COR-L47 (cell line): ENCODE results near the gene SPACA1.
"Not testable (repeated sequence)": the region's sequence is repeated elsewhere in the genome, so short reads cannot be mapped to it uniquely, and the experiment has no call there.

Source experiments
- DNase-seq: peaks from one replicate; lab custom pipeline; 2025; lab: John Stamatoyannopoulos, UW

SPACA1 gene, protein sequence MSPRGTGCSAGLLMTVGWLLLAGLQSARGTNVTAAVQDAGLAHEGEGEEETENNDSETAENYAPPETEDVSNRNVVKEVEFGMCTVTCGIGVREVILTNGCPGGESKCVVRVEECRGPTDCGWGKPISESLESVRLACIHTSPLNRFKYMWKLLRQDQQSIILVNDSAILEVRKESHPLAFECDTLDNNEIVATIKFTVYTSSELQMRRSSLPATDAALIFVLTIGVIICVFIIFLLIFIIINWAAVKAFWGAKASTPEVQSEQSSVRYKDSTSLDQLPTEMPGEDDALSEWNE

DNA sequence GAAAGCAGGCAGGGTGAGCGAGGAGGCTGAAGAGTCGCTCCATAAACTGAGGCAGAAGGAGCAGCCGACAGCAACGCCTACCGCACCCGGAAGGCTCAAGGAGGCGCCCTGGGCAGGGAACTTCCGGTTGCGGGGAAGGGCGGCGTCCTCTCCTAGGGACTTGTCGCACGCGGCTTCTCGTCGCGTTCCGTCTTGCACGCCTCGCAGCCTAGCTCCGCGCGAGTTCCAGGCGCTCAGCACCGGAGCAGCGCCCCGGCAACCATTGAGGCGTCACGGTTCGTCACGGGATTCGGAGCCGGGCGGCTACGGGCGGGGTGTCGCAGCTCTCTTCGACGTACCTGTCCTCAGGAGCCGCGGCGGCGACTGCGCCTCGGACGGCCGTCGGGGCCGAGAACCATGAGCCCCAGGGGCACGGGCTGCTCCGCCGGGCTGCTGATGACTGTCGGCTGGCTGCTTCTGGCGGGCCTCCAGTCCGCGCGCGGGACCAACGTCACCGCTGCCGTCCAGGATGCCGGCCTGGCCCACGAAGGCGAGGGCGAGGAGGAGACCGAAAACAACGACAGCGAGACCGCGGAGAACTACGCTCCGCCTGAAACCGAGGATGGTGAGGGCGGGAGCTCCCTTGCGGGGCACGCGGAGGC is at the start of gene SPACA1:
Gene SPACA1 (plus strand): TSS at position 332 of the 641 bp plus-strand sequence. CDS start 65 bp downstream, at position 397.
- DNase-seq: no peak

- DNase-seq: no peak
Observed at GRCh38 chr6:88000713-88001112, 46.9 kb upstream of the SPACA1 start.

GRCh38 chr6:88001279-88001678 is 46.4 kb upstream of the SPACA1 start:
- not testable (repeated sequence) for DNase-seq

GRCh38 chr6:88004707-88005106 is 42.9 kb upstream of the SPACA1 start:
- no peak for DNase-seq

- no peak for DNase-seq
Observed at GRCh38 chr6:88006557-88006956, 41.1 kb upstream of the SPACA1 start.

- DNase-seq: no peak
Observed at GRCh38 chr6:88008411-88008810, 39.2 kb upstream of the SPACA1 start.

DNA sequence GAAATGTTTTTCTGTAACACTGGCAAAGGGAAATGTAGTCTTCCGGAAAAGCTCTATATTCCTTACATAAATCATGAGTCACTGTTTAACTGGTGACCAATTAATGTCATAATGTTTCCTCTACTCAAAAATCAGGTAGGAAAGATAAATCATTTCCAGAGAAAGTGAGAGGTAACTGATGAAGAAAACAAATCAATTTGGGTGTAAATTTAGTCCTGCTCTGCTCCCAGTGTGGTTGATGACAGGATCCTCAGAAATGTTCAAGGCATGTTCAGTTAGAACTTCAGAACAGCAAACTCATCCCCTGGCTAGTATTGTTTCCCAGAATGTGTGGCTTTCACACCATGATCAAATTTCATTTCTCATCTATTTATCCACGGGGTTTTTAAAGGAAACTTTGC is 38.8 kb upstream of the SPACA1 start:
- DNase-seq: no peak

DNA sequence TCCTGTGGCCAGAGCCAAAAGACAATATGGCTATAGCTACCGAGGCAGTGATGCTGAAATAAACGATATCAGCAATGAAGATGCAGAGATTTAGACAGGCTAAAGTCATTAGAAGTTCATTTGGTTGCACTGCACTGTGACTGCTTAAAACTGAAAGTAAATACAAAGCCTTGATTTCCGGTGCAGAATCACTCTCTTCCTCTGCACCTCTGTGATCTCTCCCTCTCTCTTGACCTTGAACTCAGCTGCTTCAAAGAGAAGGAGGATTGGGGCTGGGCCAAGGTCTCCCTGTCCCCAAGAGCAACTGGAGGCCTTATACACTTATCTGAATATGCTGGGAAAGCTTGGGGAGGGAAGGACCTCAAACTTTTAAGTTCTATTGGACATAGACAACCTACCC is 34.6 kb upstream of the SPACA1 start:
- no peak for DNase-seq

DNA sequence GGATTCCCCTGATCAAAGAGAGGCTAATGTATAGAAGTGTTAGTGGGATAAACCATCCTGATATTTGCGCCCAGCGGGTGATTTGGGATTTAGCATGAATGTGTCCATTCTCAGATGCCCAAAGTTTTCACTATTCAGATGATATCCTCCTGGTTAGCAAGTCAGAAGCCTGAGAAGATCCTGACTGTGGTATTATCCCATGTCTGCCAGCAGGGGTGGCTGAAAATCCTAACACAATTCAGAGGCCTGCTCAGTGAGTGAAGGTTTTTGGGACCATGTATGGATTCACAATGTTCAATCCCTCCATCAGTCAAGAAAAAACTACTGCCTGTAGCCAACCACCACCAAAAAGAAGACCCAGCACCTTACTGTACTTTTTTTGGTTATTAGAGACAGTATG is 34.1 kb upstream of the SPACA1 start:
- DNase-seq: no peak

DNA sequence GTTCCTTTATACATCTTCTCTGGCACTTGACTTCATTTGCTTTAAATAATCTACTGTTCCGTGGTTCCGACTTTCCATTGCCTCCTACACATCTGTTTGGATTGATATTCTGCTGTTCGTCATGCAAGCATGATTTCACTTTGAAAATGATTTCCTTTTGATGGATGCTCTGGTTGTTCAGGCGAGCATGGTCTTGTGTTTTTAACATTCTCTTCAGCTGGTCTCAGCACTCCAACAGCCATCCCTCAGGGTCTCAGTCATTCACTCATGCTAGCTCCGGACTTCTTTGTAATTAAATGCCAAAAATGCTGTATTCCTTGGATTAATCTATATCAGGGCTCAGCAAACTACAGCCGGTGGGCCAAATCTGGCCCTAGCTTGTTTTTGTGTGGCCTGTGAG is 27.2 kb upstream of the SPACA1 start:
- no peak for DNase-seq

- DNase-seq: no peak
Observed at GRCh38 chr6:88024696-88025095, 22.9 kb upstream of the SPACA1 start.

DNA sequence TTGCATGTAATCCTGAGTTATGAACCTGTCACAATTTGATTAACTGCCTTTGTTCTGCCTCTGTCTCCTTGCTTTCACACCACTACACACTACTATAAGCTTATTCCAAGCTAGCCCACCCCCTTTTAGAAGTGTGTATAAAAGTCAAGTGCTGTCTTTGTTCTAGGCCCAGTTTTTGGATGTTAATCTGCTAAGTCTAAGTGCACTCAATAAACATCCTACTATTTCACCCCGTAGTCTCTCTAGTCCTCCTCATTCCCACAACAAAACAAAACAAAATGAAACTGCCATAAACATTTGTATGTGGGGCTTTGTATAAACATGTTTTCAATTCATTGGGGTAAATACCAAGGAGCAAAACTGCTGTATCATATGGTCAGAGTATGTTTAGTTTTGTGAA is 16.1 kb upstream of the SPACA1 start:
- DNase-seq: no peak

DNA sequence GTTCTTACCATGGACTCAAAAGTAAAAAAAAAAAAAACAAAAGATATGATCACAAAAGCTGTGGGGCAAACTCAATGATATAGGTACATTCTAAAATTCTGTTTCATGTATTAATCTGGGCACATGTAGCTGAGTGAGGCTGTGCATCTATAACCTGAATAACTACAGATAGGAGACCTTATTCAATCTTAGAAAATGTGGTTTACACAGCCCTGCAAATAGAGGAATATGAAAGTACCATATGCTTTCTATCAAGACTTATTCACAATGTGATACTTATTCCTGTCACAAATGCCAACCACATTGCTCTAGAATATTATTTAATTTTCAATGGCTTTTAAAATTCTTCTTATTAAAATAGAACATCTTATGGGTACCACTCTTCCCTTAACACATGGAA is 3.1 kb upstream of the SPACA1 start:
- DNase-seq: no peak

GRCh38 chr6:88045521-88046136 is 2.0 kb upstream of the SPACA1 start:
- no peak for DNase-seq

DNA sequence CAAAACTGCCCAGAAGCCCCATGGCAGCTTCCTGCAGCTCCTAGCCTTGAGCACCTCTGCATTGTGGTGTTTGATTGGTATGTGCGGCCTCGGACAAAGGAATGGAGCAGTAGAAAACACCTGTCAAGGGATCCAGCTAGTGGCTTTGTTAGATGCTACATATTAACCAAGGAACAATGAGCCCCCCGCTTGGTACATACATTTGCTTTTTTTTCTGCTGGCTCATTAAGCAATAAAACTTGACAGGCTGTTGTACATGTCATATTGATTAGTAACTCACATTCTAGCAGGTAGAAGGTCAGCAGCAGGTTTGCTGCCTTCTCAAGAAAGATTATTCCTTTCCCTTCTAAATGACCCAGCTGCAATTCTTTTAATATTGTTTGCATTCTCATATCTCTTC is 937 bp downstream of the SPACA1 start:
- peak; percentile 89 for DNase-seq

DNA sequence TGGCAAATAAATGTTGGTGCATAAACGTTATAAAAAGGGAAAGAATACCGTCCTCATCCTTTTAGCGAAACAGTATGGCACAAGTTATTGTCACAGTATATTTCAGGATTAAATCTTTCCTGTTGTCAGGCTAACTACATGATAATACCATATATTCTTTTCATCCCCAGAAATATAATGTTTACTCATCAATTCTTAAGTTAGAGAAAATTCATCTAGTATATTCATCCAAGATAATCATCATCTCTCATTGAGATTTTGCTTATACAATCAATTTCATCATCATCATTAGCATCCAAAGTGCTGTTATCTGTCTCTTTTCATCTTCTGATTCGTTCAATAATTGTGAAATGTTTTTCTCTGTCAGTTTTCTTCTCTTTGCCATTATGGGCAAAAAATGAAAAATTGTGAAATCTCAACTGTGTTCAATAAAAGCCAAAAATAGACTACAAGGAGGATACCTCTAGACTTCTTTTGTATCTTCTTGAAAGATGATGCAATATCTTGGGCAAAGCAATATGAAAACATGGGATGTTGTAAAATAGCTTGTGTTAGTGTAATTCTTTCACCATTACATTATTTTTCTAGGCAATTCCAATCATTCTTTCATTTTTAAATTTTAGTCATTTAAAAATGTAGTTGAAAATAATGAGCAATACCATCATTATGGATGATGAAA is 2.6 kb downstream of the SPACA1 start:
- no peak for DNase-seq

DNA sequence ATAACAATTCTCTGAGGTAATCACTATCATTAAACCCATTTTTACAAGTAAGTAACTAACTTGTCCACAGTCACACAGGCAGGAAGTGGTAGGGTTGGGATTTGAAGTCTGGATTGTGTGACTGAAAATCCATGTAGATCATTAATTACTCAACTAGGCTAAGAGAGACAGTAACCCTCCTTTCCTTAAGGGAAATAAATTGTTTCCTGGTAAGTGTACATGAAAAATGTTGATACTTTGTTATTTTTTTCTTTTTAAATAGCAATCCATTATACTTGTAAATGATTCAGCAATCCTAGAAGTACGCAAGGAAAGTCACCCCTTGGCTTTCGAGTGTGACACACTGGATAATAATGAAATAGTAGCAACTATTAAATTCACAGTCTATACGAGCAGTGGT is 11.6 kb downstream of the SPACA1 start:
- DNase-seq: no peak

GRCh38 chr6:88062376-88062775 is 14.7 kb downstream of the SPACA1 start:
- DNase-seq: no peak

- DNase-seq: no peak
Observed at GRCh38 chr6:88072462-88072861, 24.8 kb downstream of the SPACA1 start.

GRCh38 chr6:88074791-88075190 is 27.1 kb downstream of the SPACA1 start:
- no peak for DNase-seq

DNA sequence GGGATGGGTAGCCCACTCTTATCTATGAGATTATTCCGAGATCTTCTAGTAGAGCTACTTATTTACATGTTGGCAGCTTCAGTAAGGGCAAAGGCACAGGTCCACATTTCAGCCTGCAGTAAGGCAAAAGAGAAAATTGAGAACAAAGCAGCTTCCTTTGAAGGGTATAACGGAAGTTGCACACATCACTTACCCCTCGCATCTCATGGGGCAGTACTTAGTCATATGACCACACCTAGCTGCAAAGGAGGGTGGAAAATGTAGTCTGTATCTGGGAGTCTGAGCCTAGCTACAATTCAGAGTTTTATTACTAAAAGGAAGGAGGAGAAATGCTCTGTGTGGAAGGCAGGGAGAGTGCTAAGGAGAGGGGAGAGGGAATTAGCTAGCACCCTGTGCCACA is 29.7 kb downstream of the SPACA1 start:
- no peak for DNase-seq

GRCh38 chr6:88086792-88087191 is 39.2 kb downstream of the SPACA1 start:
- DNase-seq: no peak

DNA sequence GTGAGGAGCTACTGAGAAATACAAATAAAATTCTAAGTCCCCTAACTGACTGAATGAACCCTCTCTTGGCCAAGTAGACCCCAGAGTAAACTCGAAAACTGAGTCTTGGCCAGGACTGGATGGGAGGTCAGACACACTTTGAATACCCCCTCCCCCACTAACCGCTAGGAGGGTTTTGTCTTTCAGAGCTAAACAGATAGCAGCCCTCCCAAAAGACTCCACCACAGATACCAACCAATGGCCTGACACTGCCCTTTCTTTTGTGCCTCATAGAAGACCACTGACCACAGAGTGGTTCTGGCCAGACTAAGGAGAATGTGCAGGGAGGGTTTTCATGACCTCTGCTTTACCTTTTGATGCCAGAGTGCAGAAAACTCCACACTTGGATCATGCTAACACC is 42.1 kb downstream of the SPACA1 start:
- no peak for DNase-seq
